ENCODE results near the gene PRUNE2.

The PRUNE2 gene

GRCh38 chr9:76932757-76933156 is 26.8 kb upstream of the PRUNE2 start:
- no peak for TF ChIP-seq FOXP2 (optimal IDR thresholded peaks at IDR 0.05; ENCODE audit: borderline replicate concordance, extremely low read depth, extremely low read length, insufficient read depth)
- TF ChIP-seq REST (IDR thresholded peaks at IDR 0.05; ENCODE audit: insufficient read depth in 1 of 2, low read depth in 2 of 2, low read length in 2 of 2), result no peak
- TF ChIP-seq TAF1 (IDR thresholded peaks at IDR 0.05; ENCODE audit: borderline replicate concordance, insufficient read depth, low read length), result no peak
- TF ChIP-seq POLR2AphosphoS5 (IDR thresholded peaks at IDR 0.05; ENCODE audit: low read depth, low read length), result no peak
- no peak for TF ChIP-seq SIN3A (IDR thresholded peaks at IDR 0.05; ENCODE audit: borderline replicate concordance, insufficient read depth, low read length)

- TF ChIP-seq REST (IDR thresholded peaks at IDR 0.05; ENCODE audit: insufficient read depth in 1 of 2, low read depth in 2 of 2, low read length in 2 of 2) (no peak), FOXP2 (optimal IDR thresholded peaks at IDR 0.05; ENCODE audit: borderline replicate concordance, extremely low read depth, extremely low read length, insufficient read depth) (no peak), TAF1 (IDR thresholded peaks at IDR 0.05; ENCODE audit: borderline replicate concordance, insufficient read depth, low read length) (no peak), POLR2AphosphoS5 (IDR thresholded peaks at IDR 0.05; ENCODE audit: low read depth, low read length) (no peak), SIN3A (IDR thresholded peaks at IDR 0.05; ENCODE audit: borderline replicate concordance, insufficient read depth, low read length) (no peak)
Measured at GRCh38 chr9:76932265-76932664, 26.4 kb upstream of the PRUNE2 start.

- TF ChIP-seq POLR2AphosphoS5 (IDR thresholded peaks at IDR 0.05; ENCODE audit: low read depth, low read length) (no peak), SIN3A (IDR thresholded peaks at IDR 0.05; ENCODE audit: borderline replicate concordance, insufficient read depth, low read length) (no peak), REST (IDR thresholded peaks at IDR 0.05; ENCODE audit: insufficient read depth in 1 of 2, low read depth in 2 of 2, low read length in 2 of 2) (no peak), FOXP2 (optimal IDR thresholded peaks at IDR 0.05; ENCODE audit: borderline replicate concordance, extremely low read depth, extremely low read length, insufficient read depth) (no peak), TAF1 (IDR thresholded peaks at IDR 0.05; ENCODE audit: borderline replicate concordance, insufficient read depth, low read length) (no peak)
Measured at GRCh38 chr9:76927540-76928240, 21.8 kb upstream of the PRUNE2 start.

GRCh38 chr9:76926846-76927245 is 20.9 kb upstream of the PRUNE2 start:
- TF ChIP-seq REST (IDR thresholded peaks at IDR 0.05; ENCODE audit: insufficient read depth in 1 of 2, low read depth in 2 of 2, low read length in 2 of 2) (no peak), SIN3A (IDR thresholded peaks at IDR 0.05; ENCODE audit: borderline replicate concordance, insufficient read depth, low read length) (no peak), POLR2AphosphoS5 (IDR thresholded peaks at IDR 0.05; ENCODE audit: low read depth, low read length) (no peak), FOXP2 (optimal IDR thresholded peaks at IDR 0.05; ENCODE audit: borderline replicate concordance, extremely low read depth, extremely low read length, insufficient read depth) (no peak), TAF1 (IDR thresholded peaks at IDR 0.05; ENCODE audit: borderline replicate concordance, insufficient read depth, low read length) (no peak)
